GM12878 (cell line): ENCODE results near the gene ASIC2. TPM values are rescaled to one million over a fixed set of nuclear protein-coding genes. Genes with fewer than 3 reads are reported as not detected.

Experiments used
- ATAC-seq: fragments of 200-7000 bp; cut with Tn5 transposase; 3 replicates; pipeline ENCODE4 v1.9.1; 2020; ENCODE audit warnings: mild to moderate bottlenecking, moderate library complexity
- BruUV-seq: library from RNA; stranded (reverse); fragments of 400-500 nt; replicated peaks from 2 replicates; lab custom pipeline; 2021; lab: Mats Ljungman, UMichigan
- CTCF ChIA-PET: fragments of 300-600 bp; sonication (Branson Sonifier 250); formaldehyde crosslinking; extraction: SDS; loops from one replicate; lab custom pipeline; 2021; ENCODE audit warnings: inconsistent platforms; lab: Yijun Ruan, JAX
- POLR2A ChIA-PET: fragments of 350-600 bp; formaldehyde crosslinking; extraction: SDS; loops from one replicate; lab custom pipeline; 2021; ENCODE audit warnings: inconsistent platforms; lab: Charles Lee
- RAD21 ChIA-PET: fragments of 300-600 bp; sonication (Branson Sonifier 250); formaldehyde crosslinking; loops from one replicate; lab custom pipeline; 2023; ENCODE audit warnings: antibody characterized with exemption; ENCODE audit not compliant: unreplicated experiment; lab: Charles Lee
- SMC1A ChIA-PET: fragments of 300-600 bp; sonication (Branson Sonifier 250); formaldehyde crosslinking; loops from one replicate; lab custom pipeline; 2023; ENCODE audit not compliant: unreplicated experiment, uncharacterized antibody; lab: Charles Lee
- DNase-seq: peaks from one replicate; pipeline ENCODE4 v3.0.0-alpha.2; 2011; ENCODE audit warnings: low read depth, low spot score
- FAIRE-seq: peaks from 3 replicates; lab custom pipeline; 2011; peaks lifted over from hg19 to GRCh38; lab: Jason Lieb, UNC
- H2AFZ ChIP-seq: 2 replicates; pipeline ENCODE4 v1.6.0; 2011; ENCODE audit warnings: low read depth, low read length, control low read depth; ENCODE audit not compliant: control insufficient read depth
- H3K27ac ChIP-seq: 2 replicates; pipeline ENCODE4 v1.5.1; 2011; ENCODE audit warnings: control low read depth; ENCODE audit not compliant: control insufficient read depth, insufficient read depth
- H3K27me3 ChIP-seq, 2 experiments: replicated peaks in 1 of 2; 2 replicates each; pipeline versions ENCODE4 v1.6.0 to v1.6.1; 2011; ENCODE audit warnings: low read length in 1 of 2; ENCODE audit not compliant: control insufficient read depth in 2 of 2, insufficient read depth in 2 of 2
- H3K36me3 ChIP-seq, 2 experiments: 2 replicates each; pipeline ENCODE4 v1.5.1; 2011; ENCODE audit warnings: low read length in 1 of 2; ENCODE audit not compliant: control insufficient read depth in 2 of 2, insufficient read depth in 2 of 2
- H3K4me1 ChIP-seq: 2 replicates; pipeline ENCODE4 v1.6.1; 2011; ENCODE audit warnings: mild to moderate bottlenecking, low read length, moderate library complexity, mixed read lengths; ENCODE audit not compliant: control insufficient read depth, insufficient read depth
- H3K4me2 ChIP-seq: 2 replicates; pipeline ENCODE4 v1.6.0; 2011; ENCODE audit warnings: control low read depth; ENCODE audit not compliant: control insufficient read depth, insufficient read depth
- H3K4me3 ChIP-seq: fragments of 200-600 bp; sonication (generic); 2 replicates; pipeline ENCODE4 v1.5.1; 2016
- H3K79me2 ChIP-seq: 2 replicates; pipeline ENCODE4 v1.6.0; 2011; ENCODE audit warnings: low read length; ENCODE audit not compliant: control insufficient read depth, insufficient read depth
- H3K9ac ChIP-seq: 2 replicates; pipeline ENCODE4 v1.8.0; 2011; ENCODE audit warnings: low read length, control low read depth, mixed read lengths; ENCODE audit not compliant: control insufficient read depth, insufficient read depth
- H3K9me3 ChIP-seq: replicated peaks from 3 replicates; pipeline ENCODE4 v1.5.1; 2011; ENCODE audit warnings: mild to moderate bottlenecking, low read length; ENCODE audit not compliant: control insufficient read depth, insufficient read depth
- H4K20me1 ChIP-seq: 2 replicates; pipeline ENCODE4 v1.6.0; 2011; ENCODE audit not compliant: control insufficient read depth, insufficient read depth
- CBX5 ChIP-seq: sonication (generic); IDR thresholded peaks from 2 replicates; pipeline ENCODE4 v1.6.1; 2016; ENCODE audit warnings: low read depth, moderate library complexity, mild to moderate bottlenecking, inconsistent platforms
- HCFC1 ChIP-seq: fragments of 150-350 bp; IDR thresholded peaks from 2 replicates; pipeline ENCODE4 v1.6.1; 2014; ENCODE audit warnings: low read length
- NBN ChIP-seq: fragments of 450-650 bp; IDR thresholded peaks from 2 replicates; pipeline ENCODE4 v1.6.1; 2016
- POLR2AphosphoS2 ChIP-seq: IDR thresholded peaks from 2 replicates; pipeline ENCODE4 v1.6.1; 2011; ENCODE audit warnings: low read depth, mild to moderate bottlenecking, low read length, improper control_type of control experiment, moderate library complexity
- YBX1 ChIP-seq: fragments of 450-650 bp; IDR thresholded peaks from 2 replicates; pipeline ENCODE4 v1.6.1; 2016; ENCODE audit warnings: antibody characterized with exemption
- WGBS: methylation state at CpG from one replicate; pipeline ENCODE4 v1.1.6; 2016; ENCODE audit warnings: low lambda C conversion rate; ENCODE audit not compliant: insufficient replicate concordance, insufficient coverage; ENCODE audit errors: missing lambda C conversion rate; 5-methylcytosine and 5-hydroxymethylcytosine counted together
- in situ Hi-C: fragments of 300-500 bp; cut with MboI; formaldehyde crosslinking; loops from 9 replicates; pipeline ENCODE4 v1.14.3; 2018; ENCODE audit warnings: mixed read lengths
- intact Hi-C: fragments of 100-400 bp; cut with micrococcal nuclease; formaldehyde crosslinking; loops from one replicate; pipeline ENCODE4 v1.14.2; 2022; ENCODE audit not compliant: unreplicated experiment
- polyA plus RNA-seq, 11 experiments: library from polyadenylated mRNA; depleted of rRNA in 4 of 11; unstranded in 6 of 11; stranded (reverse) in 5 of 11; fragments of >200 nt; fragmentation: Nextera tagmentation in 4 of 11; fragmentation: Illumina TruSeq in 1 of 11; extraction: Ambion mirVana in 4 of 11; extraction: Trizol in 1 of 11; gene quantifications; 1 replicate in 1 of 11; 2 replicates in 10 of 11; pipeline versions ENCODE4 v1.2.1 to v1.2.3, GENCODE V29; 2011 to 2016; ENCODE audit warnings: inconsistent platforms in 2 of 11, missing spikeins in 2 of 11, low read depth in 1 of 11
- total RNA-seq, 4 experiments: library from RNA; depleted of rRNA in 3 of 4; stranded (reverse); fragments of >200 nt in 3 of 4; fragmentation: Illumina TruSeq in 1 of 4; extraction: Trizol in 1 of 4; gene quantifications; 2 replicates each; pipeline versions ENCODE4 v1.2.1 to v1.2.3, GENCODE V29; 2013 to 2021
- TF ChIP-seq, protein P1 (sequence below): IDR thresholded peaks from 2 replicates; pipeline ENCODE4 v1.6.1; 2011; ENCODE audit warnings: borderline replicate concordance, low read depth, mild to moderate bottlenecking, moderate library complexity, low read length; ENCODE audit not compliant: insufficient read depth, poor library complexity, severe bottlenecking
- TF ChIP-seq, protein P2 (sequence below): fragments of 450-650 bp; IDR thresholded peaks from 2 replicates; pipeline ENCODE4 v1.6.1; 2017; ENCODE audit warnings: borderline replicate concordance
- TF ChIP-seq, protein P3 (sequence below): fragments of 450-650 bp; formaldehyde crosslinking; IDR thresholded peaks from 2 replicates; pipeline ENCODE4 v1.4.0; 2020; ENCODE audit warnings: mild to moderate bottlenecking, moderate library complexity
- TF ChIP-seq, protein P4 (sequence below): fragments of 450-650 bp; IDR thresholded peaks from 2 replicates; pipeline ENCODE4 v1.6.1; 2017; ENCODE audit warnings: mild to moderate bottlenecking, moderate library complexity

ASIC2 gene
- total and polyA plus RNA-seq, 10 of the 15 experiments (the other 5 are each of a cell fraction or from before 2014, with no cell fraction given), result not detected

DNA sequence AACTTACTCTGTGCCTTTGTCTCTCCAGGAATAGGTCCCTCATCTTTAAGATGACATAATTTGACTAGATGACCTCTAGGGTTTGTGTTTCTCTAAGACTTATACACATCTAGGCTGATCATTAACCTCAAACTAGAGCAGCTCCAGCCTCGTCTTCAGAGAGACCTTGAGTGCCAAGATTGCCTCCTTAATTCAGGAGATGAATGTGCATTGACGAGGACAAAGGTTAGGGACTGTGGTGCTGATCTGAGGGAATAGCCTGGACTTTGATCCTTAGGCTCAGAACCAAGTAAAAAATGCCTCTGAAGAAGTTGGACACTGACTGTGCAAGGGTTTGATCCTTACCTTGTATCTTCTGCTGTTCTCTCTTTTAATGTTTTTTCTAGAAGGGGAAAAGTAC, 17.2 kb upstream of the ASIC2 start (continued):
- TF ChIP-seq, protein P1, sequence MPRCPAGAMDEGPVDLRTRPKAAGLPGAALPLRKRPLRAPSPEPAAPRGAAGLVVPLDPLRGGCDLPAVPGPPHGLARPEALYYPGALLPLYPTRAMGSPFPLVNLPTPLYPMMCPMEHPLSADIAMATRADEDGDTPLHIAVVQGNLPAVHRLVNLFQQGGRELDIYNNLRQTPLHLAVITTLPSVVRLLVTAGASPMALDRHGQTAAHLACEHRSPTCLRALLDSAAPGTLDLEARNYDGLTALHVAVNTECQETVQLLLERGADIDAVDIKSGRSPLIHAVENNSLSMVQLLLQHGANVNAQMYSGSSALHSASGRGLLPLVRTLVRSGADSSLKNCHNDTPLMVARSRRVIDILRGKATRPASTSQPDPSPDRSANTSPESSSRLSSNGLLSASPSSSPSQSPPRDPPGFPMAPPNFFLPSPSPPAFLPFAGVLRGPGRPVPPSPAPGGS, result no peak
- TF ChIP-seq, protein P2, sequence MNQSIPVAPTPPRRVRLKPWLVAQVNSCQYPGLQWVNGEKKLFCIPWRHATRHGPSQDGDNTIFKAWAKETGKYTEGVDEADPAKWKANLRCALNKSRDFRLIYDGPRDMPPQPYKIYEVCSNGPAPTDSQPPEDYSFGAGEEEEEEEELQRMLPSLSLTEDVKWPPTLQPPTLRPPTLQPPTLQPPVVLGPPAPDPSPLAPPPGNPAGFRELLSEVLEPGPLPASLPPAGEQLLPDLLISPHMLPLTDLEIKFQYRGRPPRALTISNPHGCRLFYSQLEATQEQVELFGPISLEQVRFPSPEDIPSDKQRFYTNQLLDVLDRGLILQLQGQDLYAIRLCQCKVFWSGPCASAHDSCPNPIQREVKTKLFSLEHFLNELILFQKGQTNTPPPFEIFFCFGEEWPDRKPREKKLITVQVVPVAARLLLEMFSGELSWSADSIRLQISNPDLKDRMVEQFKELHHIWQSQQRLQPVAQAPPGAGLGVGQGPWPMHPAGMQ, result no peak

DNA sequence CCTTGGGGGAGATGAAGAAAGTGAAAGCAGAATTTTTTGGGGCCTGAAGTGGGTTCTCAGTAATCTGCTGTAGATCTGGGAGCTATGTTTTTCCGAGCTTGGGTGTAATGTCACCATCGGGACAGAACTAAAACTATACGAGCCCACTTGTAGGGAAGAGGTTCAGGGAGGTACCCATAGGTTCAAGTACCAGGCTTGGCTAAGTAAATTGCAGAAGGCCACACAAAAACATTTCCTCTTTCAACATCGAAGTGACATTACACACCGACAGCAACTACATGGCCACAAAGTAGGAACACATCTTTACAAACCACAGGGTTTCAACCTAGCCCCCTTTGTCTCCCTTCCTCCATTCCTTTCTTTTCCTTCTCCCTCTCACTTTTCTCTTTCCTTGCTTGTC, 10.2 kb upstream of the ASIC2 start:
- Histone ChIP-seq H3K4me3 (no peak overlapping the region), H3K79me2 (no peaks in the 10 kb centered on the region), H3K4me2 (no peak overlapping the region), H3K36me3 (no peaks in the 10 kb centered on the region), H3K9ac (no peak overlapping the region), H2AFZ (no peak overlapping the region), H3K9me3 (no peaks in the 10 kb centered on the region), H3K4me1 (no peaks in the 10 kb centered on the region), H3K27me3 (no peaks in the 10 kb centered on the region; a peak in 2 of 4 replicates), H3K27ac (no peak overlapping the region), H4K20me1 (no peaks in the 10 kb centered on the region; the same call in 1 of the 2 replicates)
- FAIRE-seq, result no peak
- SMC1A ChIA-PET, result no interaction called here
- BruUV-seq, result no TSS peak
- intact Hi-C loops (no loop called here), in situ Hi-C loops (no loop called here)
- DNase-seq, result no peak
- POLR2A ChIA-PET, result no interaction called here
- no peak for ATAC-seq
- WGBS, result 5% methylated on average over 5 of the region's 5 CpGs
- RAD21 ChIA-PET, result no interaction called here
- CTCF ChIA-PET, result no interaction called here
- TF ChIP-seq, protein P3, sequence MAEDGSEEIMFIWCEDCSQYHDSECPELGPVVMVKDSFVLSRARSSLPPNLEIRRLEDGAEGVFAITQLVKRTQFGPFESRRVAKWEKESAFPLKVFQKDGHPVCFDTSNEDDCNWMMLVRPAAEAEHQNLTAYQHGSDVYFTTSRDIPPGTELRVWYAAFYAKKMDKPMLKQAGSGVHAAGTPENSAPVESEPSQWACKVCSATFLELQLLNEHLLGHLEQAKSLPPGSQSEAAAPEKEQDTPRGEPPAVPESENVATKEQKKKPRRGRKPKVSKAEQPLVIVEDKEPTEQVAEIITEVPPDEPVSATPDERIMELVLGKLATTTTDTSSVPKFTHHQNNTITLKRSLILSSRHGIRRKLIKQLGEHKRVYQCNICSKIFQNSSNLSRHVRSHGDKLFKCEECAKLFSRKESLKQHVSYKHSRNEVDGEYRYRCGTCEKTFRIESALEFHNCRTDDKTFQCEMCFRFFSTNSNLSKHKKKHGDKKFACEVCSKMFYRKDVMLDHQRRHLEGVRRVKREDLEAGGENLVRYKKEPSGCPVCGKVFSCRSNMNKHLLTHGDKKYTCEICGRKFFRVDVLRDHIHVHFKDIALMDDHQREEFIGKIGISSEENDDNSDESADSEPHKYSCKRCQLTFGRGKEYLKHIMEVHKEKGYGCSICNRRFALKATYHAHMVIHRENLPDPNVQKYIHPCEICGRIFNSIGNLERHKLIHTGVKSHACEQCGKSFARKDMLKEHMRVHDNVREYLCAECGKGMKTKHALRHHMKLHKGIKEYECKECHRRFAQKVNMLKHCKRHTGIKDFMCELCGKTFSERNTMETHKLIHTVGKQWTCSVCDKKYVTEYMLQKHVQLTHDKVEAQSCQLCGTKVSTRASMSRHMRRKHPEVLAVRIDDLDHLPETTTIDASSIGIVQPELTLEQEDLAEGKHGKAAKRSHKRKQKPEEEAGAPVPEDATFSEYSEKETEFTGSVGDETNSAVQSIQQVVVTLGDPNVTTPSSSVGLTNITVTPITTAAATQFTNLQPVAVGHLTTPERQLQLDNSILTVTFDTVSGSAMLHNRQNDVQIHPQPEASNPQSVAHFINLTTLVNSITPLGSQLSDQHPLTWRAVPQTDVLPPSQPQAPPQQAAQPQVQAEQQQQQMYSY (CRISPR knock-in tag), result no peak
- TF ChIP-seq YBX1 (no peak), NBN (no peak), CBX5 (no peak), HCFC1 (no peak), POLR2AphosphoS2 (no peak)
- TF ChIP-seq, protein P4, sequence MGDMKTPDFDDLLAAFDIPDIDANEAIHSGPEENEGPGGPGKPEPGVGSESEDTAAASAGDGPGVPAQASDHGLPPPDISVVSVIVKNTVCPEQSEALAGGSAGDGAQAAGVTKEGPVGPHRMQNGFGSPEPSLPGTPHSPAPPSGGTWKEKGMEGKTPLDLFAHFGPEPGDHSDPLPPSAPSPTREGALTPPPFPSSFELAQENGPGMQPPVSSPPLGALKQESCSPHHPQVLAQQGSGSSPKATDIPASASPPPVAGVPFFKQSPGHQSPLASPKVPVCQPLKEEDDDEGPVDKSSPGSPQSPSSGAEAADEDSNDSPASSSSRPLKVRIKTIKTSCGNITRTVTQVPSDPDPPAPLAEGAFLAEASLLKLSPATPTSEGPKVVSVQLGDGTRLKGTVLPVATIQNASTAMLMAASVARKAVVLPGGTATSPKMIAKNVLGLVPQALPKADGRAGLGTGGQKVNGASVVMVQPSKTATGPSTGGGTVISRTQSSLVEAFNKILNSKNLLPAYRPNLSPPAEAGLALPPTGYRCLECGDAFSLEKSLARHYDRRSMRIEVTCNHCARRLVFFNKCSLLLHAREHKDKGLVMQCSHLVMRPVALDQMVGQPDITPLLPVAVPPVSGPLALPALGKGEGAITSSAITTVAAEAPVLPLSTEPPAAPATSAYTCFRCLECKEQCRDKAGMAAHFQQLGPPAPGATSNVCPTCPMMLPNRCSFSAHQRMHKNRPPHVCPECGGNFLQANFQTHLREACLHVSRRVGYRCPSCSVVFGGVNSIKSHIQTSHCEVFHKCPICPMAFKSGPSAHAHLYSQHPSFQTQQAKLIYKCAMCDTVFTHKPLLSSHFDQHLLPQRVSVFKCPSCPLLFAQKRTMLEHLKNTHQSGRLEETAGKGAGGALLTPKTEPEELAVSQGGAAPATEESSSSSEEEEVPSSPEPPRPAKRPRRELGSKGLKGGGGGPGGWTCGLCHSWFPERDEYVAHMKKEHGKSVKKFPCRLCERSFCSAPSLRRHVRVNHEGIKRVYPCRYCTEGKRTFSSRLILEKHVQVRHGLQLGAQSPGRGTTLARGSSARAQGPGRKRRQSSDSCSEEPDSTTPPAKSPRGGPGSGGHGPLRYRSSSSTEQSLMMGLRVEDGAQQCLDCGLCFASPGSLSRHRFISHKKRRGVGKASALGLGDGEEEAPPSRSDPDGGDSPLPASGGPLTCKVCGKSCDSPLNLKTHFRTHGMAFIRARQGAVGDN, result no peak
